HG03432 (cell line): ENCODE data around the gene UBE2F.

Experiments used
- ATAC-seq: cut with Tn5 transposase; IDR thresholded peaks from one replicate; pipeline ENCODE4 v1.9.1; 2021; ENCODE audit warnings: mild to moderate bottlenecking, moderate library complexity; ENCODE audit not compliant: unreplicated experiment

Gene UBE2F

GRCh38 chr2:237966565-237967462, at the start of gene UBE2F:
Gene UBE2F (plus strand): TSS chr2:237967014. CDS start chr2:237973108, 6,094 bp downstream.
- peak; percentile 96 for ATAC-seq

- no peak for ATAC-seq
Measured at GRCh38 chr2:237917696-237918374, 49.0 kb upstream of the UBE2F start.

DNA sequence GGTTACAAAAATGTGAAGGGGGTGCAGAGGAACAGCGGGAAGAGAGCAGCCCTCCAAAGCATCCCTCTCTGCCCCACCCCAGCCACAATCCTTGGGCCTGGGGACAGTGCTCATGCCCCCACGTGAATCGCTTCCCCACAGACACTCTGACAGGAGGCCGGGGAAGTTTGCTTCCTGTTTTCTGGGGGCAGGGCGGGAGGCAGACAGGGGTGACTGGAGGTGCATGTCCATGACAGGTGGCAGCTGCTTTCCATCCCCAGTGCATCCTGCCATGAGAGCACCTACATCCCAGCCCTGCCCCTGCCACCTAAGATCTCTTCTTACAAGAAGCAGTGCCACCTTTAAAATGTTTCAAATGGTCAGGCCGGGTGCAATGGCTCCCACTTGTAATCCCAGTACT, 47.2 kb upstream of the UBE2F start:
- ATAC-seq: no peak

DNA sequence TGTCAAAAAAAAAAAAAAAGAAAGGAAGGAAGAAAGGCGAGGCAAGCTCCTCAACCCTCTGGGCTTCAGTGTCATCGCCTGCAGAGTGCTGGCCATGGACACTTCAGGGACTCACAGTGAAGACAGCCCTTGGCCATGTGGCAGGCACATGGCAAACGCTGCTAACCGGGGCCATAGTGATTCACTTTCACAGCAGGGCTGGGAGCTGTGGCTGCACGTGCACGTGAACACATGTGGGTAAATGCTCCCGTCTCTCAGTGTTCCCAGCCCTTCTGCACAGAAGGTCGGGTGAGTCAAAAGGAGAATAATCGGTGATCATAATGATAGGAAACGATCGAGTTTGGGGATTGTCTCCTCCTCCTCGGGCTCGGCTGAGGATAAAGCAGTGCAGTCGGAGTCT, 46.1 kb upstream of the UBE2F start:
- ATAC-seq: no peak

DNA sequence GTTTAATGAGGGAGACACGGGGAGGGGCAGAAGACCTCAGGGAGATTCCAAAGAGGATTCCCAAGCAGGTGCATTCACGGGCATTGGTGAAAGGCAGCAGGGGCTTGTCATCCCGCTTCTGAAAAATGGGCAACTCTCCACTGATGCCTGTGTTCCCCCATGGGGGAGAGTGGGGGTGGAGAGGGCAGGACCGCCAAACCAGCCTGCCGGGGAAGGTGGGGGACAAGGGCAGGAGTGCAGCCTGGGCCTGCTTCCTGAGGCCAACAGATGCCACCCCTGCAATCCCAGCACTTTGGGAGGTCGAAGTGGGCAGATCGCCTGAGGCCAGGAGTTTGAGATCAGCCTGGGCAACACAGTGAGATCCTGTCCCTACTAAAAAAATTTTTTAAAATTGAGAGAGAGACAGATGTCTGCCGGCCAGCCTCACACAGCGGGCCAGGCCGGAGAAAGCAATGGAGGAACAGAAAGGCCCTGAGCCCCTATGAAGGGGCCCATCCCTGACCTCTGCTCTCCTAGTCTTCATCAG, 44.8 kb upstream of the UBE2F start:
- ATAC-seq: no peak

- ATAC-seq: no peak
Measured at GRCh38 chr2:237922641-237923361, 44.0 kb upstream of the UBE2F start.

GRCh38 chr2:237923481-237924163, 43.2 kb upstream of the UBE2F start:
- peak; percentile 92 for ATAC-seq

DNA sequence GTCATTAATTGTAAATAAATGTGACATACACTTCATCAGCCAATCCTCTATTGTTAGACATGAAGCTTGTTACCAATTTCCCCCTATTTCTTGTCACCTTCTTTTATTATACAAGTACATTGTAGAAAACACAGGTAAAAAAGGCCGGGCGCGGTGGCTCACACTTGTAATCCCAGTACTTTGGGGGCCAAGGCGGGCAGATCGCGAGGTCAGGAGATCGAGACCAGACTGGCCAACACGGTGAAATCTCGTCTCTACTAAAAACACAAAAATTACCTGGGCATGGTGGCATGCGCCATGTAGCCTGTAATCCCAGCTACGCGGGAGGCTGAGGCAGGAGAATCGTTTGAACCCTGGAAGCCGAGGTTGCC, 42.7 kb upstream of the UBE2F start:
- no peak for ATAC-seq

DNA sequence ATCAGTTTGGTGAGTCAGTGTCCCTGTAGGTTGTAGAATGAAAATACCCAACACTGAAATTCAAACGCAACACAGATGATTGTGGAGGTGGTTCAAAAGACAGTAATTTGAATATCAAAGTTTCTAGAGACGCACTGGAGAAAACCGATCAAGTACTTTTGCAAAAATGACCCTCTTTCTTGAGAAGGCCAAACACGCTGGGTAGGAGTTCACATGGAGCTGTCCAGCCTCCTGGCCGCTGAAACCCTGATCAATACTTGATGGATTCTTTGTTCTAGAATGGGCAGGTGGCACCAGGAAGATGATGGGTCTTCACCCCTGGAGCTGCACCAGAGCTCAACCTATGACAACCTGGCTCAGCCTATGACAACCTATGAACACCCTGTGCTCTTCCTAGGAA, 39.7 kb upstream of the UBE2F start:
- no peak for ATAC-seq

- ATAC-seq: no peak
Measured at GRCh38 chr2:237927986-237928385, 38.8 kb upstream of the UBE2F start.

DNA sequence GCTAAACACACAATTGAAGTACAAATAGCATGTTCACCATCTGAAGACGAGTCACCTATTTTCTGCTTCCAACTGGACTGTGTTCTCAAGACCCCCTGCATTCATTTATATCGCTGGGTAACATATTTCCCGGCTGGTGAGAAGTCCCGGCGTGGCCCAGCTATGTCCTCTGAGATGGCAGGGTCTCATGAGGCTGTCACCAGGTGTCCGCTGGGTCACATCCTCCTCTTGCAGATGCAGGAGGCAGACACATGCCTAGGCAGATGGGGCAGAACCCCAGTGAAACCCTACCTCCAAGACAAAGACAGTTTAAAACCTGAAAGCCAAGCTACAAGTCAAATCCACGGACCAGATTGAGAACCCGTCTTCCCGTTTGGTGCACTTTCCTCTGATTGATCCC, 36.8 kb upstream of the UBE2F start:
- ATAC-seq: no peak

DNA sequence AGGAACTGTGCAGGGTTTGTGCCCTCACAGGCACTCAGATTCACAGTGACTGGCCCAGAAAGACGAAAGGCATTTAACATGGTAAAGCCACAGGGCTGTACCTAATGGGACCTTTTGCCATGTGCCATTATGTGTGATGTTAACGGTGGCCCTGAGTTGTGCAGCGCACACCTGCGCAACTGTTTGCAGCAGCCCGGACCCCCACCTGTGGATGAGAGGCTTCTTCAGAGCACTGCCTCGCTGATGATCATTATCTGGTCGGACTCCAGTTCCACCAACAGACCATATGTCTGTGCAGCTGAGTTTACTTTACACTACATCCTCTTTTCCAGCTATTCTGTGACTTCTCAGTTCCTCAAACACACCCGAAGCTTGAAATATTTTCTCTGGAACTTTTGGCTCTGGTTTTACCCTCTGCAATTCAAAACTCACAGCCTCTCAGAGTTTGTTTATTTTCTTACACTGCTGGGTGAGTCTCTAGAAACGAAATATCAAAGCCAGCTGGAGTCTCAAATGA, 35.6 kb upstream of the UBE2F start:
- no peak for ATAC-seq

- no peak for ATAC-seq
Measured at GRCh38 chr2:237932731-237933131, 34.1 kb upstream of the UBE2F start.

GRCh38 chr2:237934186-237934585, 32.6 kb upstream of the UBE2F start:
- ATAC-seq: no peak

DNA sequence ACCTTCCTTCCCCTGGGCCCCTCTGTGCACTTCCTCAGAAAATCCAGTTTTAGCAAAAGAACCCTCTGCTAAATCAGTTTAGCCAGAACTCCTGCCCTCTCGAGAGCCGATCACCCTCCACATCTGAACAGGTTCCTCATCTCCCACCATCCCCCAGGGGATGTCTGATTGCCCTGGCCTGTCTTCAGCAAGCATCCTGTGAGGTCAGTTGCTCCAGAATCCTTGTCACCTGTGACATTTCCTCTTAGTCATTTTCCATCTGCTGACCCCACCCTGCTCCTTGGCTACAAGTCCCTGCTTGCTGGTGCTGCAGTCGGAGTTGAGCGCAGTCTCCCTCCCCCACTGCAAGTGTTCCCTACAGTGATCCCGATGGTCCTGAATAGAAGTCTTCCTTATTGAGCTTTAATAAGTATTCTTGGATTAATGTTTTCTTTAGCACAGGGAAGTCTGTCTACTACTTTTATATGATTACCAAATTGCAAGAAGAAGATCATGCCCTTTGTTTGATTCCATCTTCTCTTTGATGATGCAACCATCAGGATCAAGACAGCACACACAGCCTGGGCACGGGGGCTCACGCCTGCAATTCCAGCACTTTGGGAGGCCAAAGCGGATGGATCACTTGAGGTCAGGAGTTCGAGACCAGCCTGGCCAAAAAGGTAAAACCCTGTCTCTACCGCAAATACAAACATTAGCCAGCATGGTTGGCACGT, 30.9 kb upstream of the UBE2F start:
- ATAC-seq: no peak

- no peak for ATAC-seq
Measured at GRCh38 chr2:237939251-237939650, 27.6 kb upstream of the UBE2F start.

- ATAC-seq: no peak
Measured at GRCh38 chr2:237940828-237941227, 26.0 kb upstream of the UBE2F start.

DNA sequence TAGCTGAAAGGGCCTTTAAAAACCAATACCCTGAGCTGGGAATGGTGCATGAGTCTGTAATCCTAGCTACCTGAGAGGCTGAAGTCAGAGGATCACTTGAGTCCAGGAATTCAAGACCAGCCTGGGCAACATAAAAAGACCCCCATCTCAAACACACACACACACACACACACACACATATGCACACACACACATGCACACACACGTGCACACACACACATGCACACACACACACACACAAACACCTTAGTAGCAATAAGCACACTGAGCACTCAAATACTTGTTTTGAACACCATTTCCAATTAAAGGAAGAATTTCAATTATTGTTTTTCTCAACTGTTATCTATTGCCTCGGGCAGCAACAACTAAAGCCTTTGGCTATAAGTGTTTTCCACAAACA, 25.6 kb upstream of the UBE2F start:
- ATAC-seq: no peak

GRCh38 chr2:237942513-237942899, 24.3 kb upstream of the UBE2F start:
- ATAC-seq: no peak
